ENCODE measurements around the gene TMOD3. TPM values are rescaled to one million over a fixed set of nuclear protein-coding genes. Genes with fewer than 3 reads are reported as not detected.
"Not testable (repeated sequence)": the region's sequence is repeated elsewhere in the genome, so short reads cannot be mapped to it uniquely, and the experiment has no call there.

TMOD3 gene
- total and polyA plus RNA-seq, 2 experiments from 2014 or later, result 26.1 to 29.9 TPM

GRCh38 chr15:51885758-51886157, 56.3 kb downstream of the TMOD3 start:
- H3K79me2 ChIP-seq (replicated peaks; ENCODE audit: insufficient read depth); H3K4me3 ChIP-seq; H3K27me3 ChIP-seq (ENCODE audit: insufficient read depth); H3K4me2 ChIP-seq; H3K27me3 Mint-ChIP-seq (ENCODE audit: insufficient read depth, low read depth, poor library complexity); H3K4me1 ChIP-seq (ENCODE audit: insufficient read depth); H4K20me1 ChIP-seq (replicated peaks; ENCODE audit: insufficient read depth); DNase-seq (ENCODE audit: low spot score); H3K4me1 Mint-ChIP-seq; H3K27ac Mint-ChIP-seq; H2AFZ ChIP-seq; H3K9me2 ChIP-seq (ENCODE audit: insufficient read depth); H3F3A ChIP-seq (replicated peaks; ENCODE audit: low read depth); ATAC-seq; H3K27ac ChIP-seq (ENCODE audit: low read depth); H3K4me3 Mint-ChIP-seq; H3K36me3 ChIP-seq (ENCODE audit: insufficient read depth): not testable (repeated sequence)
- H3K9me3 Mint-ChIP-seq, result peaks cover 15% of the 10 kb centered on the region
- H3K36me3 Mint-ChIP-seq (ENCODE audit: low read depth), result peaks cover 24% of the 10 kb centered on the region

GRCh38 chr15:51887887-51888592, 58.6 kb downstream of the TMOD3 start:
- Mint-ChIP-seq H3K9me3 (peaks cover 15% of the 10 kb centered on the region), H3K27ac (no peak overlapping the region), H3K4me1 (no peaks in the 10 kb centered on the region), H3K27me3 (ENCODE audit: insufficient read depth, low read depth, poor library complexity) (peaks cover 4% of the 10 kb centered on the region), H3K36me3 (ENCODE audit: low read depth) (peaks cover 24% of the 10 kb centered on the region), H3K4me3 (no peak overlapping the region)
- Histone ChIP-seq H3K36me3 (ENCODE audit: insufficient read depth) (no peaks in the 10 kb centered on the region), H3K4me3 (no peak overlapping the region), H4K20me1 (replicated peaks; ENCODE audit: insufficient read depth) (no peaks in the 10 kb centered on the region), H3K27ac (ENCODE audit: low read depth) (no peak overlapping the region), H3K27me3 (ENCODE audit: insufficient read depth) (no peaks in the 10 kb centered on the region), H3K4me1 (ENCODE audit: insufficient read depth) (no peaks in the 10 kb centered on the region), H3K4me2 (no peak overlapping the region), H3K9me2 (ENCODE audit: insufficient read depth) (no peaks in the 10 kb centered on the region), H3K79me2 (replicated peaks; ENCODE audit: insufficient read depth) (no peaks in the 10 kb centered on the region), H2AFZ (no peak overlapping the region), H3F3A (replicated peaks; ENCODE audit: low read depth) (no peaks in the 10 kb centered on the region)
- DNase-seq (ENCODE audit: low spot score) (no peak), ATAC-seq (no peak)
- TF ChIP-seq ZNF114 (CRISPR knock-in tag; IDR thresholded peaks at IDR 0.05) (no peak), EZH2phosphoT487 (IDR thresholded peaks at IDR 0.05; ENCODE audit: unreplicated experiment) (no peak), CREB1 (CRISPR knock-in tag; IDR thresholded peaks at IDR 0.05; ENCODE audit: low read depth) (no peak), ZNF331 (CRISPR knock-in tag; IDR thresholded peaks at IDR 0.05; ENCODE audit: low read depth) (no peak), CTCF (conservative IDR thresholded peaks at IDR 0.05; ENCODE audit: low read depth in 2 of 2) (no peak), STAT1 (IDR thresholded peaks at IDR 0.05; ENCODE audit: unreplicated experiment) (no peak), POLR2AphosphoS5 (IDR thresholded peaks at IDR 0.05; ENCODE audit: low read depth) (no peak), JUNB (IDR thresholded peaks at IDR 0.05; ENCODE audit: unreplicated experiment) (no peak), EZH2 (IDR thresholded peaks at IDR 0.05; ENCODE audit: low read depth, unreplicated experiment) (no peak), REST (IDR thresholded peaks at IDR 0.05; ENCODE audit: unreplicated experiment) (no peak), ETS1 (IDR thresholded peaks at IDR 0.05) (no peak), NANOG (IDR thresholded peaks at IDR 0.05; ENCODE audit: borderline replicate concordance) (no peak)

All from GM23338 (cell line).